ENCODE measurements around the gene ZNF814.
"Not testable (repeated sequence)": the region's sequence is repeated elsewhere in the genome, so short reads cannot be mapped to it uniquely, and the experiment has no call there.

Gene ZNF814

GRCh38 chr19:57841122-57841763 lies 47.6 kb downstream of the ZNF814 start:
- peaks cover 54 to 97% (median 89%) of the 10 kb centered on the region in 11 experiments for H3K36me3 ChIP-seq
- peaks cover 0 to 97% (median 83%) of the 10 kb centered on the region in 11 experiments; a peak in 20 of 22 replicates for H4K20me1 ChIP-seq
- no peak overlapping the region for H3K9ac ChIP-seq
- H3K27me3 ChIP-seq: no peaks in the 10 kb centered on the region
- H3K27ac ChIP-seq: no peak overlapping the region
- TF ChIP-seq Cebpa-rat (IDR thresholded peaks at IDR 0.05): no peak
- H3K9me3 ChIP-seq (replicated peaks in 1 of 11): no peaks in the 10 kb centered on the region
- no peak overlapping the region for H3K4me3 ChIP-seq
- peaks cover 0 to 17% (median 9%) of the 10 kb centered on the region in 10 experiments; a peak in 9 of 20 replicates for H3K4me1 ChIP-seq
- H3K4me2 ChIP-seq: no peak overlapping the region

GRCh38 chr19:57838622-57839191 lies 50.1 kb downstream of the ZNF814 start:
- H3K9ac ChIP-seq; H3K9me3 ChIP-seq (replicated peaks in 1 of 11); H3K4me3 ChIP-seq; H3K27ac ChIP-seq; H3K4me2 ChIP-seq; H3K27me3 ChIP-seq: not testable (repeated sequence)
- H4K20me1 ChIP-seq: peaks cover 0 to 81% (median 67%) of the 10 kb centered on the region in 11 experiments; a peak in 20 of 22 replicates
- peaks cover 38 to 76% (median 66%) of the 10 kb centered on the region in 11 experiments for H3K36me3 ChIP-seq
- peaks cover 0 to 17% (median 9%) of the 10 kb centered on the region in 10 experiments; a peak in 9 of 20 replicates for H3K4me1 ChIP-seq

GRCh38 chr19:57836991-57837390 lies 51.8 kb downstream of the ZNF814 start:
- H3K9me3 ChIP-seq (replicated peaks in 1 of 11); H3K9ac ChIP-seq; H3K27me3 ChIP-seq; H3K27ac ChIP-seq; H3K4me3 ChIP-seq: not testable (repeated sequence)
- Histone ChIP-seq H3K4me2 (peak overlapping the region in 6 of 11 experiments; percentile 0 to 36 (median 20); a peak in 3 of 22 replicates), H4K20me1 (peaks cover 0 to 73% (median 60%) of the 10 kb centered on the region in 11 experiments; a peak in 20 of 22 replicates), H3K36me3 (peaks cover 22 to 68% (median 57%) of the 10 kb centered on the region in 11 experiments), H3K4me1 (peaks cover 0 to 17% (median 9%) of the 10 kb centered on the region in 10 experiments; a peak in 9 of 20 replicates)

GRCh38 chr19:57830071-57830602 lies 58.7 kb downstream of the ZNF814 start, which contains the start of gene ZNF587B:
ZNF587B (plus strand) TSS chr19:57830299; CDS start chr19:57830529, 230 bp downstream.
- Histone ChIP-seq H3K27me3 (no peaks in the 10 kb centered on the region), H3K4me3 (no peak within 1 kb of the TSS), H3K9me3 (replicated peaks in 1 of 11) (peaks cover 0 to 16% (median 5%) of the 10 kb centered on the region in 11 experiments; a peak in 8 of 22 replicates), H3K27ac (no peak within 1 kb of the TSS), H3K4me2 (no peak within 1 kb of the TSS), H3K36me3 (peaks cover 25 to 77% (median 71%) of the 10 kb centered on the region in 11 experiments), H4K20me1 (peaks cover 0 to 79% (median 62%) of the 10 kb centered on the region in 11 experiments; a peak in 17 of 22 replicates), H3K4me1 (no peaks in the 10 kb centered on the region; a peak in 1 of 20 replicates), H3K9ac (no peak within 1 kb of the TSS)
- no peak for TF ChIP-seq Cebpa-rat (IDR thresholded peaks at IDR 0.05)

GRCh38 chr19:57829316-57829715 lies 59.5 kb downstream of the ZNF814 start:
- TF ChIP-seq Cebpa-rat (IDR thresholded peaks at IDR 0.05): no peak

GRCh38 chr19:57825511-57825910 lies 63.3 kb downstream of the ZNF814 start:
- Histone ChIP-seq H3K4me1 (peaks cover 5 to 18% (median 7%) of the 10 kb centered on the region in 10 experiments), H3K4me3 (no peak overlapping the region), H3K27ac (no peak overlapping the region), H4K20me1 (peaks cover 0 to 98% (median 82%) of the 10 kb centered on the region in 11 experiments; a peak in 19 of 22 replicates), H3K36me3 (peaks cover 29 to 98% (median 85%) of the 10 kb centered on the region in 11 experiments), H3K27me3 (no peaks in the 10 kb centered on the region), H3K9ac (no peak overlapping the region), H3K9me3 (replicated peaks in 1 of 11) (peaks cover 0 to 16% (median 5%) of the 10 kb centered on the region in 11 experiments; a peak in 8 of 22 replicates), H3K4me2 (no peak overlapping the region)
- no peak for TF ChIP-seq Cebpa-rat (IDR thresholded peaks at IDR 0.05)

More at GRCh38 chr19:57829316-57829715, 59.5 kb downstream of the ZNF814 start:
- Histone ChIP-seq H4K20me1 (peaks cover 0 to 87% (median 70%) of the 10 kb centered on the region in 11 experiments; a peak in 18 of 22 replicates), H3K4me3 (no peak overlapping the region), H3K27me3 (no peaks in the 10 kb centered on the region), H3K9ac (no peak overlapping the region), H3K4me2 (no peak overlapping the region), H3K9me3 (replicated peaks in 1 of 11) (peaks cover 0 to 16% (median 5%) of the 10 kb centered on the region in 11 experiments; a peak in 8 of 22 replicates), H3K36me3 (peaks cover 29 to 85% (median 79%) of the 10 kb centered on the region in 11 experiments), H3K27ac (no peak overlapping the region), H3K4me1 (no peaks in the 10 kb centered on the region; a peak in 1 of 20 replicates)

- not testable (repeated sequence) for H3K4me2 ChIP-seq
These were observed 65.2 kb downstream of the ZNF814 start for GRCh38 chr19:57823608-57824007.

GRCh38 chr19:57823155-57823554 lies 65.7 kb downstream of the ZNF814 start:
- H3K27ac ChIP-seq; H3K9me3 ChIP-seq (replicated peaks in 1 of 11); H3K27me3 ChIP-seq; H3K9ac ChIP-seq; H3K4me3 ChIP-seq; H3K4me2 ChIP-seq: not testable (repeated sequence)
- Histone ChIP-seq H4K20me1 (peaks cover 0 to 81% (median 67%) of the 10 kb centered on the region in 11 experiments; a peak in 18 of 22 replicates), H3K4me1 (peaks cover 18 to 28% (median 20%) of the 10 kb centered on the region in 10 experiments), H3K36me3 (peaks cover 22 to 75% (median 61%) of the 10 kb centered on the region in 11 experiments)

More at GRCh38 chr19:57823608-57824007, 65.2 kb downstream of the ZNF814 start:
- not testable (repeated sequence) for H3K9me3 ChIP-seq (replicated peaks in 1 of 11); H3K27me3 ChIP-seq; H3K4me3 ChIP-seq; H3K9ac ChIP-seq; H3K27ac ChIP-seq
- peaks cover 23 to 79% (median 66%) of the 10 kb centered on the region in 11 experiments for H3K36me3 ChIP-seq
- H3K4me1 ChIP-seq: peaks cover 13 to 24% (median 15%) of the 10 kb centered on the region in 10 experiments
- H4K20me1 ChIP-seq: peaks cover 0 to 85% (median 71%) of the 10 kb centered on the region in 11 experiments; a peak in 18 of 22 replicates

- Histone ChIP-seq H3K36me3 (peaks cover 13 to 60% (median 49%) of the 10 kb centered on the region in 11 experiments), H3K4me1 (peaks cover 23 to 34% (median 24%) of the 10 kb centered on the region in 10 experiments), H3K4me2 (peak overlapping the region in 4 of 11 experiments; percentile 0 to 24 (median 8); a peak in 3 of 22 replicates), H4K20me1 (peaks cover 0 to 66% (median 56%) of the 10 kb centered on the region in 11 experiments; a peak in 18 of 22 replicates)
- not testable (repeated sequence) for H3K27me3 ChIP-seq; H3K9me3 ChIP-seq (replicated peaks in 1 of 11); H3K9ac ChIP-seq; H3K27ac ChIP-seq; H3K4me3 ChIP-seq
These were observed 67.3 kb downstream of the ZNF814 start for GRCh38 chr19:57821501-57821900.

- H3K4me3 ChIP-seq: peak overlapping the region in 9 of 10 experiments; percentile 88 to 99 (median 95); a peak in 17 of 20 replicates
- peaks cover 23 to 34% (median 24%) of the 10 kb centered on the region in 10 experiments for H3K4me1 ChIP-seq
- H3K9me3 ChIP-seq (replicated peaks in 1 of 11); H3K27ac ChIP-seq; H3K27me3 ChIP-seq: not testable (repeated sequence)
- H3K9ac ChIP-seq: peak overlapping the region; percentile 85 to 96 (median 92); a peak in 14 of 22 replicates
- H3K4me2 ChIP-seq: peak overlapping the region; percentile 84 to 95 (median 92)
- H4K20me1 ChIP-seq: peaks cover 0 to 62% (median 52%) of the 10 kb centered on the region in 11 experiments; a peak in 18 of 22 replicates
- H3K36me3 ChIP-seq: peaks cover 10 to 56% (median 46%) of the 10 kb centered on the region in 11 experiments
These were observed 67.7 kb downstream of the ZNF814 start for GRCh38 chr19:57821095-57821494.
